Liver (tissue), 3 donors: ENCODE data around the gene LRRC8B.

ENCODE experiments used
- ATF3 ChIP-seq: IDR thresholded peaks from 2 replicates; pipeline ENCODE4 v1.6.1; 2016; ENCODE audit warnings: antibody characterized with exemption
- CTCF ChIP-seq: fragments of 150-350 bp; IDR thresholded peaks from 2 replicates; pipeline ENCODE4 v1.5.1; 2017; ENCODE audit warnings: improper control_type of control experiment, low read depth, low read length; ENCODE audit not compliant: missing input control
- FOXA2 ChIP-seq: IDR thresholded peaks from 2 replicates; pipeline ENCODE4 v1.6.1; 2016; ENCODE audit warnings: antibody characterized with exemption
- GABPA ChIP-seq, 2 donors: IDR thresholded peaks in 1 of 2; conservative IDR thresholded peaks in 1 of 2; 2 replicates each; pipeline ENCODE4 v1.6.1; 2016; ENCODE audit warnings: antibody characterized with exemption in 2 of 2, mild to moderate bottlenecking in 1 of 2, moderate library complexity in 1 of 2
- HNF4G ChIP-seq: IDR thresholded peaks from 2 replicates; pipeline ENCODE4 v1.6.1; 2016; ENCODE audit warnings: antibody characterized with exemption
- JUND ChIP-seq, 2 donors: IDR thresholded peaks; 2 replicates each; pipeline ENCODE4 v1.6.1; 2016; ENCODE audit warnings: antibody characterized with exemption in 2 of 2
- MAX ChIP-seq: IDR thresholded peaks from 2 replicates; pipeline ENCODE4 v1.6.1; 2016; ENCODE audit warnings: antibody characterized with exemption
- RAD21 ChIP-seq, 2 donors: IDR thresholded peaks; 2 replicates each; pipeline ENCODE4 v1.6.1; 2016; ENCODE audit warnings: antibody characterized with exemption in 2 of 2, mild to moderate bottlenecking in 2 of 2
- REST ChIP-seq: IDR thresholded peaks from 2 replicates; pipeline ENCODE4 v1.6.1; 2016; ENCODE audit warnings: antibody characterized with exemption, mild to moderate bottlenecking
- TAF1 ChIP-seq: conservative IDR thresholded peaks from 2 replicates; pipeline ENCODE4 v1.6.1; 2016; ENCODE audit warnings: antibody characterized with exemption, mild to moderate bottlenecking
- YY1 ChIP-seq: IDR thresholded peaks from 2 replicates; pipeline ENCODE4 v1.6.1; 2016; ENCODE audit warnings: antibody characterized with exemption, mild to moderate bottlenecking
- ZBTB33 ChIP-seq: IDR thresholded peaks from 2 replicates; pipeline ENCODE4 v1.6.1; 2016; ENCODE audit warnings: antibody characterized with exemption
- donor health status: healthy.
- donor health status: healthy.

- TF ChIP-seq CTCF = no peak
- TF ChIP-seq HNF4G = no peak
- no peak for TF ChIP-seq ZBTB33
- TF ChIP-seq GABPA (IDR thresholded peaks at IDR 0.05 in 1 of 2, conservative IDR thresholded peaks at IDR 0.05 in 1 of 2) = no peak
- TF ChIP-seq TAF1 = no peak
- no peak for TF ChIP-seq ATF3
- TF ChIP-seq RAD21 (IDR thresholded peaks at IDR 0.05) = no peak
- TF ChIP-seq YY1 = no peak
- no peak for TF ChIP-seq JUND (IDR thresholded peaks at IDR 0.05)
- TF ChIP-seq REST = no peak
- TF ChIP-seq MAX = no peak
- TF ChIP-seq FOXA2 = no peak
These were observed 81.8 kb downstream of the LRRC8B start for GRCh38 chr1:89606227-89606980.
